Erythroblast (primary cell): ENCODE results near the gene ARAP3.

Experiments used
- GATA1 ChIP-seq: IDR thresholded peaks from 2 replicates; pipeline ENCODE4 v1.6.1; 2011; ENCODE audit warnings: low read depth, mild to moderate bottlenecking, control low read depth, low read length, moderate library complexity
- POLR2A ChIP-seq: IDR thresholded peaks from 2 replicates; pipeline ENCODE4 v1.6.1; 2011; ENCODE audit warnings: mild to moderate bottlenecking, low read length

DNA sequence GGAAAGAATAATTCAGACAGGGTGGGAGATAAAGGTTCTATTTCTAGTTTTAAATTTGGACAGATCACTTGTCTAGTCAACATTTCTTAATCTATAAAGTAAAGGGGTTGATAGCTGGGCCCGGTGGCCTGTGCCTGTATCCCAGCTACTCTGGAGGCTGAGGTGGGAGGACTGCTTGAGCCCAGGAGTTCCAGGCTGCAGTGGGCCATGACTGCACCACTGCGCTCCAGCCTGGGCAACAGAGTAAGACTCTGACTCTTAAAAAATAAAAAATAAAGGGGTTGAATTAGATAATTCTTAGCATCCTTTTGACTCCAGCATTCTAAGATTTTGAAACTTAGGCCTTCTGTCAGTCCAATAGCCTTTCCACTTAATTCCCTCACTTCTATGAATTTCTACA is 74.0 kb downstream of the ARAP3 start:
- TF ChIP-seq POLR2A (no peak), GATA1 (no peak)
